ENCODE measurements around the gene GNAZ. TPM values are rescaled to one million over a fixed set of nuclear protein-coding genes. Genes with fewer than 3 reads are reported as not detected.

The GNAZ gene
- total RNA-seq, 1 experiment from 2014 or later, result 5.0 TPM

GRCh38 chr22:23089633-23090456 is 19.5 kb downstream of the GNAZ start:
- WGBS (ENCODE audit: extremely low coverage, insufficient read length, low lambda C conversion rate), result no CpG with 5 or more reads among the region's 14 CpGs
- Histone ChIP-seq H2BK5ac (ENCODE audit: insufficient read length, low read length) (no peak overlapping the region), H2BK15ac (ENCODE audit: low read depth, low read length) (no peak overlapping the region), H3K27ac (ENCODE audit: insufficient read length, low read depth, low read length) (no peak overlapping the region), H3K56ac (ENCODE audit: insufficient read length, low read depth, low read length) (no peak overlapping the region), H3K14ac (ENCODE audit: insufficient read depth, low read length) (no peak overlapping the region; the same call in 1 of the 2 replicates), H3T11ph (ENCODE audit: low read length) (no peak overlapping the region), H3K79me1 (ENCODE audit: insufficient read depth, low read depth, low read length, poor library complexity, severe bottlenecking) (no peaks in the 10 kb centered on the region), H4K91ac (ENCODE audit: insufficient read length, low read depth, low read length) (no peak overlapping the region), H4K5ac (ENCODE audit: insufficient read length, low read depth, low read length) (no peak overlapping the region), H3K9me3 (ENCODE audit: control insufficient read depth, low read depth, low read length) (no peaks in the 10 kb centered on the region), H2BK20ac (ENCODE audit: low read depth, low read length, poor library complexity, severe bottlenecking) (no peak overlapping the region), H3K4me1 (ENCODE audit: insufficient read depth, low read length) (no peaks in the 10 kb centered on the region; the same call in 1 of the 2 replicates), H3K4ac (ENCODE audit: low read depth, low read length) (no peak overlapping the region), H2AFZ (ENCODE audit: low read length) (no peak overlapping the region), H4K20me1 (ENCODE audit: control insufficient read depth, insufficient read depth, insufficient read length) (peaks cover 3% of the 10 kb centered on the region), H3K9ac (ENCODE audit: extremely low read depth, insufficient read length, low read length) (no peak overlapping the region), H3K18ac (ENCODE audit: insufficient read length, low read depth, low read length) (no peak overlapping the region), H2AK5ac (ENCODE audit: insufficient read length, low read length) (no peak overlapping the region), H3K27me3 (ENCODE audit: insufficient read depth, low read length) (no peaks in the 10 kb centered on the region), H3K23me2 (ENCODE audit: insufficient read length, low read depth, low read length, poor library complexity, severe bottlenecking) (no peaks in the 10 kb centered on the region), H3K4me2 (ENCODE audit: insufficient read depth, insufficient read length, low read length) (no peak overlapping the region), H2BK120ac (ENCODE audit: low read depth, low read length, poor library complexity, severe bottlenecking) (no peak overlapping the region), H3K23ac (ENCODE audit: insufficient read length, low read depth, low read length) (no peak overlapping the region), H3K79me2 (ENCODE audit: insufficient read depth, low read length) (no peaks in the 10 kb centered on the region), H2BK12ac (ENCODE audit: insufficient read length, low read depth, low read length) (no peak overlapping the region), H4K8ac (replicated peaks; ENCODE audit: insufficient read length, low read depth, low read length) (no peak overlapping the region)
- Mint-ChIP-seq H3K4me1 (peaks cover 21 to 31% of the 10 kb centered on the region in 2 experiments), H3K9me3 (no peaks in the 10 kb centered on the region), H3K4me3 (no peak overlapping the region), H3K27ac (no peak overlapping the region; a peak in 1 of 7 replicates), H3K36me3 (ENCODE audit: insufficient read depth in 1 of 3, low read depth in 3 of 3) (no peaks in the 10 kb centered on the region), H3K27me3 (ENCODE audit: low read depth) (peaks cover 9% of the 10 kb centered on the region)
- TF ChIP-seq, protein P1, sequence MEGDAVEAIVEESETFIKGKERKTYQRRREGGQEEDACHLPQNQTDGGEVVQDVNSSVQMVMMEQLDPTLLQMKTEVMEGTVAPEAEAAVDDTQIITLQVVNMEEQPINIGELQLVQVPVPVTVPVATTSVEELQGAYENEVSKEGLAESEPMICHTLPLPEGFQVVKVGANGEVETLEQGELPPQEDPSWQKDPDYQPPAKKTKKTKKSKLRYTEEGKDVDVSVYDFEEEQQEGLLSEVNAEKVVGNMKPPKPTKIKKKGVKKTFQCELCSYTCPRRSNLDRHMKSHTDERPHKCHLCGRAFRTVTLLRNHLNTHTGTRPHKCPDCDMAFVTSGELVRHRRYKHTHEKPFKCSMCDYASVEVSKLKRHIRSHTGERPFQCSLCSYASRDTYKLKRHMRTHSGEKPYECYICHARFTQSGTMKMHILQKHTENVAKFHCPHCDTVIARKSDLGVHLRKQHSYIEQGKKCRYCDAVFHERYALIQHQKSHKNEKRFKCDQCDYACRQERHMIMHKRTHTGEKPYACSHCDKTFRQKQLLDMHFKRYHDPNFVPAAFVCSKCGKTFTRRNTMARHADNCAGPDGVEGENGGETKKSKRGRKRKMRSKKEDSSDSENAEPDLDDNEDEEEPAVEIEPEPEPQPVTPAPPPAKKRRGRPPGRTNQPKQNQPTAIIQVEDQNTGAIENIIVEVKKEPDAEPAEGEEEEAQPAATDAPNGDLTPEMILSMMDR (conservative IDR thresholded peaks at IDR 0.05), result no peak
- DNase-seq, result no peak
